Fibroblast of villous mesenchyme (primary cell): ENCODE measurements around the gene LGALS7. TPM values are rescaled to one million over a fixed set of nuclear protein-coding genes. Genes with fewer than 3 reads are reported as not detected.
A peak's percentile ranks its signal among the peaks of the same experiment; 100 is the strongest.
"Not testable (repeated sequence)": the region's sequence is repeated elsewhere in the genome, so short reads cannot be mapped to it uniquely, and the experiment has no call there.

Experiments
- DNase-seq: peaks from one replicate; pipeline ENCODE4 v3.0.0-alpha.2; 2010; ENCODE audit warnings: low read depth
- H3K4me3 ChIP-seq: 2 replicates; pipeline ENCODE4 v1.5.1; 2011; ENCODE audit warnings: low read depth, mild to moderate bottlenecking, low read length
- CTCF ChIP-seq: IDR thresholded peaks from 2 replicates; pipeline ENCODE4 v1.5.1; 2012; ENCODE audit warnings: low read depth, mild to moderate bottlenecking, low read length; ENCODE audit not compliant: insufficient read depth
- total RNA-seq: library from RNA; depleted of rRNA; stranded (reverse); fragments of >200 nt; gene quantifications from 2 replicates; pipeline ENCODE4 v1.2.3, GENCODE V29; 2012

The LGALS7 gene
- total RNA-seq, 1 donor, result not detected

GRCh38 chr19:38795549-38795948 lies 22.2 kb upstream of the LGALS7 start:
- no peak for TF ChIP-seq CTCF
- no peak overlapping the region for H3K4me3 ChIP-seq
- no peak for DNase-seq

- DNase-seq, result no peak
- no peak overlapping the region for H3K4me3 ChIP-seq
Measured at GRCh38 chr19:38793671-38794070, 20.4 kb upstream of the LGALS7 start.

GRCh38 chr19:38793177-38793576 lies 19.9 kb upstream of the LGALS7 start:
- no peak for TF ChIP-seq CTCF
- H3K4me3 ChIP-seq, result no peak overlapping the region
- DNase-seq, result no peak

More at GRCh38 chr19:38793671-38794070, 20.4 kb upstream of the LGALS7 start:
- TF ChIP-seq CTCF, result no peak

DNA sequence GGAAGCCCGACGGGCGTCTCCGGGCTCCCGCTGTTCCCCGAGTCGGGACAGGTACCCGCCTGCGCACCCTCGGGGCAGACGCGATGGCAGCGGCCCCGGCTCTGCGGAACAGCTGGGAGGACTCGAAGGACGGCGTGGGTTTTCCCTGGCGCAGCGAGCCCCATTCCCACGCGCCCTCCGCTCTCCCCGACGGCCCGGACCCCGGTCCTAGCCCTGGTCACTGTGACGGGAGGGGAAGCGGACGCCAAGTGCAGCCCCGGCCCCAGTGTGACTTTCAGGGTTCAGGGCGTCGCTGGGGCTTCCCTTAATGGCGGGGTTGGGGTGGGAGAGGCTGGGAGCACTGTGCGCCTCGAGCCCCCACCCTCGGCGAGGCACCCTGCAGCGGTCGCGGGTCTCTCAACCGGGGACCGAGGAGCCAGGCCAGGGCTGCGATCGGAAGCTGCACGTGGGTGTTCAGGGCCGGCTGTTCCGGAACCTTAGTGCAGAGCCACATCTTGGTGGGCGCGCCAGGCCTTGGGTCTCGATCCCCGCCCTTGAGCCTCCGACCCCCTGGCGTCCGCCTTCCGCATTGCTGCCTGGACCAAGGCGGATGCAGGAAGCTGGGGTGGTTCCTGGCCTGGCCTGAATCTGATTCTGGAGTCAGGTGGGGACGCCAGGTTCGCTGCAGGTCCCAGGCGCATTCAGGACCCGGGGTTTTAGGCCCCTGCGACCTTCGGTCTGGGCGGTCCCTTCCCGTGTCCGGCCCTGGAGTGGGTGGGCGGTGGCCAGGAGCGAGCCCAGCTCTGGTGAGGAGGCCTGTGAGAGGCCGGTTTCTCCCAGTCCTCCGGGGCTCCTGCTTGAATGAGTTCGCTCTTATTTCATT lies 19.2 kb upstream of the LGALS7 start:
- DNase-seq, result no peak
- TF ChIP-seq CTCF, result peak; percentile 7
- H3K4me3 ChIP-seq, result no peak overlapping the region

DNA sequence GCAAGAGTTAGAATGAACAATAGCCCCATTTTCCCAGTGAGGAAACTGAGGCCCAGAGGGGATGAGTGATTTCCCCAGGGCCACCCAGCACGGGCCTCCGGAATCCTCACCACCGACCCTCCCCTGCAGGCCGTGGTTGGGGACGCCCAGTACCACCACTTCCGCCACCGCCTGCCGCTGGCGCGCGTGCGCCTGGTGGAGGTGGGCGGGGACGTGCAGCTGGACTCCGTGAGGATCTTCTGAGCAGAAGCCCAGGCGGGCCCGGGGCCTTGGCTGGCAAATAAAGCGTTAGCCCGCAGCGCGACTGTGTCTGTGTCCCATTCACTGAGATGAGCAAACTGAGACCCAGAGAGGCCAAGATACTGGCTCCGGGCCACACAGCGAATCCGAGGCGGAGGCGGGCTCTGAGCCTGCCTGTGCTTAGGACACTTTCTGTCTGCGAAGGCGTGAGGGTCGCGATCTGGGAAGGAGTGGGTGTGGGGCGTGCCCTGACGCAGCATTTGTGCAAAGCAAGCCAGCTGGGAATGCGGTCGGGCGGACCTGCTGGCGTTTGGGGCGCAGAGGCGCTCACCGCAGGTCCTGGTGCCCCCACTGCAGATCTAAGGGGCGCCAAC lies 18.2 kb upstream of the LGALS7 start:
- H3K4me3 ChIP-seq, DNase-seq: not testable (repeated sequence)

GRCh38 chr19:38790507-38791403 lies 17.4 kb upstream of the LGALS7 start:
- not testable (repeated sequence) for DNase-seq, H3K4me3 ChIP-seq

DNA sequence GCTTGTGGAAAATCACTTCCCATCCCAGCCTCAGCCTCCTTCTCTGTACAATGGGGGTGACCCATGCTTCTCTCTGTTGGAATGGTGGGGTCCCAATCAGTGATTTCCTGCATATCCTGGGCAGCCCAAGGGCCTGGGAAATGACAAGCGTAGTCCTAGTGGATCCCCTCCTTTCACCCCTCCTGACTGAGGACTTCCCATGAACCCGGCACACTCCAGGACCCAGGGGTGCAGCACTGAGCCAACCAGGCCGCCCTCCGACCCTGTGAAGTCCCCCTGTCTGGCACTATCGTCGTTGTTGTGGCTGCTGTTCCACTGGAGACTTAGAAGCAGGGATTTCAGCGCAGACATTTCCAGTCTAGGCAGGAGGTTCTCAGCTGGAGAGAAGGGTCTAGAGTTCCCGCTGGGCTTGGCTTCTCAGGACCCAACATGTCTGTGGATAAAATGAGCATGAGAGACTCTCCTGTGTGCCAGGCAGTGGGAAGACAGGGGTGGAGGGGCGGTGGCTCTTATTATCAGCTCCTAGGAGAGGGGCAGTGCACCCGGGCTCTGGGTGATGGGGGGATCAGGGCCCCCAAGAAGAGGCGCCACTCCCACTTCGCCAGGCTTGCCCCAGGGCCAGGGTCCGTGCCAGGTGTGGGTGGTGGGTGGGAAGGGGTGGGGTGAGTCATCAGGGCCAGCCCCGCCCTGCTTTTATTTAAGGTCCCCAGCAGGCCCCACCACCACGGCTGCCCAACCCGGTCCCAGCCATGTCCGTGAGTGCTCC lies 15.3 kb upstream of the LGALS7 start, which contains the start of gene LGALS7B:
LGALS7B (plus strand) TSS at position 723 of the 766 bp plus-strand sequence; CDS start at position 750, 27 bp downstream.
- H3K4me3 ChIP-seq, result no peak within 1 kb of the TSS
- DNase-seq, result no peak
- TF ChIP-seq CTCF, result no peak
